Pancreas (tissue), 10 donors: Measurements from ENCODE around the gene DLG2. TPM values are rescaled to one million over a fixed set of nuclear protein-coding genes. Genes with fewer than 3 reads are reported as not detected.

Experiments used
- ATAC-seq, 4 donors: fragments of 200-7000 bp; cut with Tn5 transposase; one replicate each; pipeline versions ENCODE4 v1.8.0 to v1.9.1; 2020; ENCODE audit warnings: mild to moderate bottlenecking in 4 of 4, moderate library complexity in 4 of 4
- DNase-seq, 6 donors: peaks; one replicate each; pipeline ENCODE4 v3.0.0-alpha.2; 2020
- FAIRE-seq: peaks from 2 replicates; lab custom pipeline; 2012; peaks lifted over from hg19 to GRCh38; lab: Jason Lieb, UNC
- H3K27ac ChIP-seq, 4 donors: fragments of 200-600 bp; sonication (generic); 1 replicate in 3 of 4; 2 replicates in 1 of 4; pipeline versions ENCODE4 v1.5.0 to v1.8.0; 2020
- H3K27me3 ChIP-seq, 4 donors: fragments of 200-600 bp; one replicate each; pipeline ENCODE4 v1.8.0; 2021
- H3K36me3 ChIP-seq, 3 donors: fragments of 200-600 bp; sonication (generic) in 1 of 3; one replicate each; pipeline versions ENCODE4 v1.5.0 to v1.8.0; 2020 to 2021
- H3K4me1 ChIP-seq, 3 donors: fragments of 200-600 bp; one replicate each; pipeline ENCODE4 v1.8.0; 2021
- H3K4me3 ChIP-seq, 4 donors: fragments of 200-600 bp; sonication (generic) in 2 of 4; one replicate each; pipeline versions ENCODE4 v1.5.0 to v1.8.0; 2020 to 2021
- H3K9me3 ChIP-seq, 4 donors: fragments of 200-600 bp; one replicate each; pipeline ENCODE4 v1.8.0; 2021
- CTCF ChIP-seq, 4 donors: fragments of 200-600 bp; sonication (generic) in 3 of 4; IDR thresholded peaks; one replicate each; pipeline versions ENCODE4 v1.5.0 to v1.8.0; 2021; ENCODE audit warnings: antibody characterized with exemption in 4 of 4
- WGBS, 2 donors: extraction: QIAGEN DNeasy Blood & Tissue Kit; methylation state at CpG; one replicate each; pipeline ENCODE4 v1.1.7; 2013; 5-methylcytosine and 5-hydroxymethylcytosine counted together
- intact Hi-C, 3 donors: fragments of 100-400 bp; cut with DNase I; formaldehyde crosslinking; loops; one replicate each; pipeline versions ENCODE4 v1.11.1 to v1.14.2; 2022
- polyA plus RNA-seq, 2 donors: library from polyadenylated mRNA; stranded (reverse); fragments of 200-250 nt; gene quantifications; one replicate each; pipeline ENCODE4 v1.2.3, GENCODE V29; 2013
- total RNA-seq, 6 donors: library from RNA; stranded (reverse); fragmentation: NEBNext Ultra II Directional in 4 of 6; extraction: Animal tissue kit (Norgen Biotek cat#: 25700) in 4 of 6; gene quantifications; one replicate each; pipeline versions ENCODE4 v1.2.1 to v1.2.4, GENCODE V29; 2021 to 2023
- donor health status: healthy with polysubstance abuse.
- donor health status: DM: no; HTN: no; CAD: no; lungs with moderate emphysema.
- donor health status: DM: no; HTN: no; CAD: no.
- donor health status: control.
- donor health status: control.
- donor health status: Bipolar disorder and iron deficiency.
- donor health status: DM: yes; HTN: yes; CAD: no.
- donor health status: DM: no; HTN: no; CAD: no.
- donor health status: DM: no; HTN: no; CAD: no.
- donor health status: DM: yes; HTN: yes; CAD: no.

DLG2 gene
- total and polyA plus RNA-seq, 8 donors: 1.2 to 5.4 (median 3.6) TPM

- intact Hi-C loops: no loop called here
- no peak for DNase-seq
- H3K27ac ChIP-seq: no peak overlapping the region
- no peaks in the 10 kb centered on the region for H3K36me3 ChIP-seq
- no peaks in the 10 kb centered on the region for H3K27me3 ChIP-seq
- no peaks in the 10 kb centered on the region for H3K4me1 ChIP-seq
- no peak overlapping the region for H3K4me3 ChIP-seq
- no peaks in the 10 kb centered on the region for H3K9me3 ChIP-seq
- 63 to 76% methylated on average over 2 of the region's 2 CpGs for WGBS, 2 donors
- no peak for TF ChIP-seq CTCF (IDR thresholded peaks at IDR 0.05)
- FAIRE-seq: no peak
- no peak for ATAC-seq
These were observed 697.4 kb downstream of the DLG2 start for GRCh38 chr11:84929738-84930137.

DNA sequence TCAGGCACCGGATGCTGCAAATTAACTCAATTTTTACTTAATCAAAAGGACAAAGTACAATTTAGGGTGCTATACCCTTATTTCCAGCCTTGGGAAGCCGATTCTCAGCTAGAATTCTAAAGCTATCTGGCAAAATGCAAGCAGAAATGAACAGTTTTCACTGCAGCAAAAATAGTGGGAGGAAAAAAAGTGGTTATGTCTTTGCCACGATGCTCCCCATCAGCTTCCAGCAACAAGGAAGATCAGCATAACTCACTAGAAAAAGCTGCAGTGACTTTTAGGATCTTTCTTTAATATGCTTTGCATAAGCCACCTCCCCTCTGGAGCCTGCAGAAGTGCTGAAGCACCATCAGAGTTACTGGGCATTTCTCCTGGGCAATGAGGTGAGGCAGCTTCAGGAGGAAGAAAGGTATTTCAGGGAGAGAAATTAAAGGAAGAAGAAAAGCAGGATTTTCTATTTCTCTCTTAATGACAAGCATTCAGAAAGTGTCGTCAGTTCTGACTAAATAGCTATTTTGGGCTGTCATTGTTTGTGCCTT lies 702.9 kb downstream of the DLG2 start:
- H3K4me3 ChIP-seq: no peak overlapping the region
- intact Hi-C loops: no loop called here
- no peaks in the 10 kb centered on the region for H3K27me3 ChIP-seq
- no peaks in the 10 kb centered on the region for H3K36me3 ChIP-seq
- H3K9me3 ChIP-seq: no peaks in the 10 kb centered on the region
- H3K4me1 ChIP-seq: no peaks in the 10 kb centered on the region
- H3K27ac ChIP-seq: no peak overlapping the region
- WGBS, 2 donors: 33 to 45% methylated on average over 4 of the region's 4 CpGs
- no peak for DNase-seq
- no peak for FAIRE-seq
- TF ChIP-seq CTCF (IDR thresholded peaks at IDR 0.05): no peak
- no peak for ATAC-seq

GRCh38 chr11:84923489-84923888 lies 703.7 kb downstream of the DLG2 start:
- no peak overlapping the region for H3K4me3 ChIP-seq
- no peaks in the 10 kb centered on the region for H3K4me1 ChIP-seq
- ATAC-seq (no peak), DNase-seq (no peak), FAIRE-seq (no peak)
- H3K27ac ChIP-seq: no peak overlapping the region
- WGBS, 2 donors: 64 to 66% methylated on average over 4 of the region's 4 CpGs
- H3K27me3 ChIP-seq: no peaks in the 10 kb centered on the region
- TF ChIP-seq CTCF (IDR thresholded peaks at IDR 0.05): no peak
- no peaks in the 10 kb centered on the region for H3K36me3 ChIP-seq
- intact Hi-C loops: no loop called here
- H3K9me3 ChIP-seq: no peaks in the 10 kb centered on the region

GRCh38 chr11:84922836-84923235 lies 704.3 kb downstream of the DLG2 start:
- H3K4me3 ChIP-seq: no peak overlapping the region
- no peaks in the 10 kb centered on the region for H3K36me3 ChIP-seq
- no peak overlapping the region for H3K27ac ChIP-seq
- H3K27me3 ChIP-seq: no peaks in the 10 kb centered on the region
- FAIRE-seq (no peak), DNase-seq (no peak), ATAC-seq (peak in 2 of 4 donors; percentile 36)
- H3K9me3 ChIP-seq: no peaks in the 10 kb centered on the region
- 4 to 5% methylated on average over 13 of the region's 13 CpGs for WGBS, 2 donors
- no peaks in the 10 kb centered on the region for H3K4me1 ChIP-seq
- intact Hi-C loops: no loop called here
- no peak for TF ChIP-seq CTCF (IDR thresholded peaks at IDR 0.05)

DNA sequence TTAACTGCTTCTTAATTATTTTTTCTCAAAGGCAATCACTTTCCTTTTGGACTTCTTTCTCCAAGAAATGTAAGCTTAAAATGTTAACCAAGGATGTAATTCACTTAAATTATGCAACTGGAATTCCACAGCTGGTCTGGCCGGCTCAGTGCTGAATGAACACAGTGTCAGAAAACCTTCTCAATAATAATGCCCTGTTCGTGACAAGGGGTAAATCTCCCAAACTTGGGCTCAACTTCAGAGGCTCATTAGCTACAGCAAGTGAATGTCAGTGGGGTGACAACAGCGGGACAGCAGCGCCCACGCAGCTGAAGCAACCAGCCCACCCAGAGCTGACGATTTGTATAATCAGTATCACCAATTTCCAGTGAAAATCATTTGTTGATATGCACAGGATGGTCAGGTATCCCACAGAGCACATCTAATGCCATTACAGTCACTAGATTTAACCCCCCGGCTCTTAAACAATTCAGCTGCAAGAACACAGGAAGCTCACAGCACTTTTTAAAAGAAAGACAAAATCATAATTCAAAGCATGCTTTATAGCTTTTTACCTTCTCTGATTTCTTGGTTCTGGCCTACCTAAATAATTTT lies 704.8 kb downstream of the DLG2 start:
- WGBS, 2 donors: 19 to 28% methylated on average over 7 of the region's 7 CpGs
- FAIRE-seq (no peak), ATAC-seq (no peak), DNase-seq (no peak)
- Histone ChIP-seq H3K27me3 (no peaks in the 10 kb centered on the region), H3K36me3 (no peaks in the 10 kb centered on the region), H3K4me3 (no peak overlapping the region), H3K4me1 (no peaks in the 10 kb centered on the region), H3K9me3 (no peaks in the 10 kb centered on the region), H3K27ac (no peak overlapping the region)
- TF ChIP-seq CTCF (IDR thresholded peaks at IDR 0.05): no peak
- intact Hi-C loops: no loop called here
